K562 (cell line): ENCODE data around the gene ATF4. TPM values are rescaled to one million over a fixed set of nuclear protein-coding genes. Genes with fewer than 3 reads are reported as not detected.

Source experiments
- HMG20B ChIP-seq: fragments of 250-450 bp; sonication (Bioruptor Pico); IDR thresholded peaks from 2 replicates; pipeline ENCODE4 v1.5.0; 2021; ENCODE audit warnings: mild to moderate bottlenecking
- POLR2G ChIP-seq: fragments of 200-400 bp; formaldehyde crosslinking; IDR thresholded peaks from 2 replicates; pipeline ENCODE4 v1.6.1; 2017; ENCODE audit warnings: low read depth, mild to moderate bottlenecking, antibody characterized with exemption, low read length, moderate library complexity
- POLR2H ChIP-seq: IDR thresholded peaks from 2 replicates; pipeline ENCODE4 v1.6.1; 2016; ENCODE audit warnings: missing genetic modification characterization, low read depth, mild to moderate bottlenecking, control low read depth, missing compliant biosample characterization, moderate library complexity
- ZNF384 ChIP-seq: IDR thresholded peaks from 2 replicates; pipeline ENCODE4 v1.6.1; 2012; ENCODE audit warnings: low read depth, low read length, improper control_type of control experiment
- polyA plus RNA-seq, 8 experiments: library from polyadenylated mRNA; depleted of rRNA in 4 of 8; stranded (reverse) in 5 of 8; unstranded in 3 of 8; fragments of >200 nt; fragmentation: Nextera tagmentation in 2 of 8; fragmentation: Illumina TruSeq in 1 of 8; extraction: Ambion mirVana in 2 of 8; extraction: Trizol in 1 of 8; gene quantifications; 2 replicates each; pipeline versions ENCODE4 v1.2.1 to v1.2.3, GENCODE V29; 2011 to 2014; ENCODE audit warnings: inconsistent platforms in 1 of 8, missing spikeins in 1 of 8
- total RNA-seq, 7 experiments: library from RNA; depleted of rRNA in 6 of 7; stranded (reverse); fragments of >200 nt in 6 of 7; fragmentation: Illumina TruSeq in 2 of 7; extraction: Trizol in 2 of 7; gene quantifications; 2 replicates each; pipeline versions ENCODE4 v1.2.1 to v1.2.3, GENCODE V29; 2011 to 2021; ENCODE audit warnings: low replicate concordance in 1 of 7
- TF ChIP-seq, protein P1 (sequence below), 2 experiments: IDR thresholded peaks in 1 of 2; conservative IDR thresholded peaks in 1 of 2; 2 replicates each; pipeline ENCODE4 v1.6.1; 2016; ENCODE audit warnings: low read depth in 2 of 2, mild to moderate bottlenecking in 1 of 2, missing compliant biosample characterization in 1 of 2, missing genetic modification characterization in 1 of 2, moderate library complexity in 1 of 2
- TF ChIP-seq, protein P2 (sequence below), 2 experiments: fragments of 450-650 bp; conservative IDR thresholded peaks; 2 replicates each; pipeline ENCODE4 v1.6.1; 2017; ENCODE audit warnings: mild to moderate bottlenecking in 2 of 2, moderate library complexity in 2 of 2
- TF ChIP-seq, protein P3 (sequence below): sonication (generic); formaldehyde crosslinking; IDR thresholded peaks from 2 replicates; pipeline ENCODE4 v1.8.0; 2023; ENCODE audit warnings: mild to moderate bottlenecking, missing genetic modification reagents
- TF ChIP-seq, protein P4 (sequence below), 2 experiments: fragments of 450-650 bp; formaldehyde crosslinking in 1 of 2; IDR thresholded peaks; 2 replicates each; pipeline versions ENCODE4 v1.4.0 to v1.6.1; 2014 to 2020; ENCODE audit warnings: mild to moderate bottlenecking in 2 of 2, borderline replicate concordance in 1 of 2, low read depth in 1 of 2

The ATF4 gene
- total and polyA plus RNA-seq, 9 of the 15 experiments (the other 6 are each of a cell fraction or from before 2014, with no cell fraction given) = 93.1 to 723 (median 355) TPM

DNA sequence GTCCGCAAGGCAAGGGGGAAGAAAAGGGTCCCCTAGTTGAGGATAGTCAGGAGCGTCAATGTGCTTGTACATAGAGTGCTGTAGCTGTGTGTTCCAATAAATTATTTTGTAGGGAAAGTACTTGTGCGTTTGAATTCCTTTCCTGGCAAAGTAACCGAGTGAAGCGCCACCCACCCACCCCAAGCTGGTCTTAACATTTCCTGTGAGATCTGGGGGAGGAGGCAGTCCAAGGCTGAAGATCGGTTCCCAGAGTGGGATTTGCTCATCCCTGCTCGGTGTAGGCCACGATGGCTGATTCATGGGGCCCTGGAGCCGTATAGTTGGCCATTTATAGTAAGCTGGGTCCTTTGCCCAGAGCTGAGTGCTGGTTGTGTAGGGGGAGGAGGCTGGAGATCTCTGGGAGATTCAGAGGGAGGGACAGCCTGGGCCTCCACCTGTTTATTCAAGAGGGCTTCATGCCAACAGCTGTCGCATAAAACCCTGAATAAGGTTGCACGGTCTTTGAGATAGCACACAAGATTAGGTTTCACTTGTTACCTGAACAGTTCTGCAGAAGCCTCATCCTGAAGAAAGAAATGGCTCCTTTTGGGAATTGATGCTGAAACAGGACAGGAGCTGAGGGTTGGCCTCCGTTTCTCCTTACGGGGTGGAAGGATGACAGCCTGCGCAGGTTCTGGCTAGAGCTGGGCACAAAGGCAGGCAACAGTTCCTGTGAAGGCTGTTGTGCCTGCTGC, 2.4 kb downstream of the ATF4 start (continued):
- TF ChIP-seq, protein P1, sequence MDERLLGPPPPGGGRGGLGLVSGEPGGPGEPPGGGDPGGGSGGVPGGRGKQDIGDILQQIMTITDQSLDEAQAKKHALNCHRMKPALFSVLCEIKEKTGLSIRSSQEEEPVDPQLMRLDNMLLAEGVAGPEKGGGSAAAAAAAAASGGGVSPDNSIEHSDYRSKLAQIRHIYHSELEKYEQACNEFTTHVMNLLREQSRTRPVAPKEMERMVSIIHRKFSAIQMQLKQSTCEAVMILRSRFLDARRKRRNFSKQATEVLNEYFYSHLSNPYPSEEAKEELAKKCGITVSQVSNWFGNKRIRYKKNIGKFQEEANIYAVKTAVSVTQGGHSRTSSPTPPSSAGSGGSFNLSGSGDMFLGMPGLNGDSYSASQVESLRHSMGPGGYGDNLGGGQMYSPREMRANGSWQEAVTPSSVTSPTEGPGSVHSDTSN (CRISPR knock-in tag; IDR thresholded peaks at IDR 0.05; ENCODE audit: low read depth) = no peak
- TF ChIP-seq, protein P1 (tag; conservative IDR thresholded peaks at IDR 0.05; ENCODE audit: low read depth) = no peak
- 0 out of 2 replicates have a peak, but pooled peaks have one; percentile 65 for TF ChIP-seq HMG20B (CRISPR knock-in tag)
- TF ChIP-seq, protein P2, sequence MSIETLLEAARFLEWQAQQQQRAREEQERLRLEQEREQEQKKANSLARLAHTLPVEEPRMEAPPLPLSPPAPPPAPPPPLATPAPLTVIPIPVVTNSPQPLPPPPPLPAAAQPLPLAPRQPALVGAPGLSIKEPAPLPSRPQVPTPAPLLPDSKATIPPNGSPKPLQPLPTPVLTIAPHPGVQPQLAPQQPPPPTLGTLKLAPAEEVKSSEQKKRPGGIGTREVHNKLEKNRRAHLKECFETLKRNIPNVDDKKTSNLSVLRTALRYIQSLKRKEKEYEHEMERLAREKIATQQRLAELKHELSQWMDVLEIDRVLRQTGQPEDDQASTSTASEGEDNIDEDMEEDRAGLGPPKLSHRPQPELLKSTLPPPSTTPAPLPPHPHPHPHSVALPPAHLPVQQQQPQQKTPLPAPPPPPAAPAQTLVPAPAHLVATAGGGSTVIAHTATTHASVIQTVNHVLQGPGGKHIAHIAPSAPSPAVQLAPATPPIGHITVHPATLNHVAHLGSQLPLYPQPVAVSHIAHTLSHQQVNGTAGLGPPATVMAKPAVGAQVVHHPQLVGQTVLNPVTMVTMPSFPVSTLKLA (conservative IDR thresholded peaks at IDR 0.05) = 0 out of 4 replicates have a peak, but pooled peaks of 1 of the 2 experiments have one; percentile 12
- TF ChIP-seq POLR2H (tag) = peak; percentile 60
- TF ChIP-seq, protein P3, sequence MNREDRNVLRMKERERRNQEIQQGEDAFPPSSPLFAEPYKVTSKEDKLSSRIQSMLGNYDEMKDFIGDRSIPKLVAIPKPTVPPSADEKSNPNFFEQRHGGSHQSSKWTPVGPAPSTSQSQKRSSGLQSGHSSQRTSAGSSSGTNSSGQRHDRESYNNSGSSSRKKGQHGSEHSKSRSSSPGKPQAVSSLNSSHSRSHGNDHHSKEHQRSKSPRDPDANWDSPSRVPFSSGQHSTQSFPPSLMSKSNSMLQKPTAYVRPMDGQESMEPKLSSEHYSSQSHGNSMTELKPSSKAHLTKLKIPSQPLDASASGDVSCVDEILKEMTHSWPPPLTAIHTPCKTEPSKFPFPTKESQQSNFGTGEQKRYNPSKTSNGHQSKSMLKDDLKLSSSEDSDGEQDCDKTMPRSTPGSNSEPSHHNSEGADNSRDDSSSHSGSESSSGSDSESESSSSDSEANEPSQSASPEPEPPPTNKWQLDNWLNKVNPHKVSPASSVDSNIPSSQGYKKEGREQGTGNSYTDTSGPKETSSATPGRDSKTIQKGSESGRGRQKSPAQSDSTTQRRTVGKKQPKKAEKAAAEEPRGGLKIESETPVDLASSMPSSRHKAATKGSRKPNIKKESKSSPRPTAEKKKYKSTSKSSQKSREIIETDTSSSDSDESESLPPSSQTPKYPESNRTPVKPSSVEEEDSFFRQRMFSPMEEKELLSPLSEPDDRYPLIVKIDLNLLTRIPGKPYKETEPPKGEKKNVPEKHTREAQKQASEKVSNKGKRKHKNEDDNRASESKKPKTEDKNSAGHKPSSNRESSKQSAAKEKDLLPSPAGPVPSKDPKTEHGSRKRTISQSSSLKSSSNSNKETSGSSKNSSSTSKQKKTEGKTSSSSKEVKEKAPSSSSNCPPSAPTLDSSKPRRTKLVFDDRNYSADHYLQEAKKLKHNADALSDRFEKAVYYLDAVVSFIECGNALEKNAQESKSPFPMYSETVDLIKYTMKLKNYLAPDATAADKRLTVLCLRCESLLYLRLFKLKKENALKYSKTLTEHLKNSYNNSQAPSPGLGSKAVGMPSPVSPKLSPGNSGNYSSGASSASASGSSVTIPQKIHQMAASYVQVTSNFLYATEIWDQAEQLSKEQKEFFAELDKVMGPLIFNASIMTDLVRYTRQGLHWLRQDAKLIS (CRISPR knock-in tag) = peak; percentile 88
- TF ChIP-seq POLR2G = no peak
- TF ChIP-seq, protein P4, sequence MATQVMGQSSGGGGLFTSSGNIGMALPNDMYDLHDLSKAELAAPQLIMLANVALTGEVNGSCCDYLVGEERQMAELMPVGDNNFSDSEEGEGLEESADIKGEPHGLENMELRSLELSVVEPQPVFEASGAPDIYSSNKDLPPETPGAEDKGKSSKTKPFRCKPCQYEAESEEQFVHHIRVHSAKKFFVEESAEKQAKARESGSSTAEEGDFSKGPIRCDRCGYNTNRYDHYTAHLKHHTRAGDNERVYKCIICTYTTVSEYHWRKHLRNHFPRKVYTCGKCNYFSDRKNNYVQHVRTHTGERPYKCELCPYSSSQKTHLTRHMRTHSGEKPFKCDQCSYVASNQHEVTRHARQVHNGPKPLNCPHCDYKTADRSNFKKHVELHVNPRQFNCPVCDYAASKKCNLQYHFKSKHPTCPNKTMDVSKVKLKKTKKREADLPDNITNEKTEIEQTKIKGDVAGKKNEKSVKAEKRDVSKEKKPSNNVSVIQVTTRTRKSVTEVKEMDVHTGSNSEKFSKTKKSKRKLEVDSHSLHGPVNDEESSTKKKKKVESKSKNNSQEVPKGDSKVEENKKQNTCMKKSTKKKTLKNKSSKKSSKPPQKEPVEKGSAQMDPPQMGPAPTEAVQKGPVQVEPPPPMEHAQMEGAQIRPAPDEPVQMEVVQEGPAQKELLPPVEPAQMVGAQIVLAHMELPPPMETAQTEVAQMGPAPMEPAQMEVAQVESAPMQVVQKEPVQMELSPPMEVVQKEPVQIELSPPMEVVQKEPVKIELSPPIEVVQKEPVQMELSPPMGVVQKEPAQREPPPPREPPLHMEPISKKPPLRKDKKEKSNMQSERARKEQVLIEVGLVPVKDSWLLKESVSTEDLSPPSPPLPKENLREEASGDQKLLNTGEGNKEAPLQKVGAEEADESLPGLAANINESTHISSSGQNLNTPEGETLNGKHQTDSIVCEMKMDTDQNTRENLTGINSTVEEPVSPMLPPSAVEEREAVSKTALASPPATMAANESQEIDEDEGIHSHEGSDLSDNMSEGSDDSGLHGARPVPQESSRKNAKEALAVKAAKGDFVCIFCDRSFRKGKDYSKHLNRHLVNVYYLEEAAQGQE (IDR thresholded peaks at IDR 0.05; ENCODE audit: borderline replicate concordance) = no peak
- TF ChIP-seq, protein P4 (CRISPR knock-in tag; IDR thresholded peaks at IDR 0.05; ENCODE audit: low read depth) = no peak
- TF ChIP-seq ZNF384 = no peak
